Activated CD4-positive, CD25-positive, alpha-beta regulatory T cell treated with anti-CD3 and anti-CD28 coated beads, Interleukin-2, amount 50 U/mL, for 24 hours (primary cell): ENCODE results near the gene AAMDC.

Source experiments
- ATAC-seq, 2 donors: fragments of 150-1000 bp; cut with Tn5 transposase; one replicate each; pipeline ENCODE4 v1.10.0; 2021; ENCODE audit warnings: mild to moderate bottlenecking in 1 of 2, moderate library complexity in 1 of 2

Gene AAMDC

GRCh38 chr11:77820565-77821348, at the start of gene AAMDC, which contains the start of gene RSF1:
TSS of gene AAMDC (plus strand) at chr11:77821144. CDS start at chr11:77842497, 21,353 bp downstream.
TSS of gene RSF1 (minus strand) at chr11:77820722. CDS start at chr11:77820714, 8 bp downstream.
- peak; percentile 90 to 92 for ATAC-seq

GRCh38 chr11:77775936-77776335, 45.0 kb upstream of the AAMDC start:
- no peak for ATAC-seq

GRCh38 chr11:77776455-77776854, 44.5 kb upstream of the AAMDC start:
- ATAC-seq: peak in 1 of 2 donors; percentile 38

GRCh38 chr11:77778118-77778517, 42.8 kb upstream of the AAMDC start:
- ATAC-seq: no peak

- ATAC-seq: no peak
These were observed 42.4 kb upstream of the AAMDC start for GRCh38 chr11:77778549-77778948.

- ATAC-seq: no peak
These were observed 41.0 kb upstream of the AAMDC start for GRCh38 chr11:77779935-77780334.

- ATAC-seq: no peak
These were observed 37.9 kb upstream of the AAMDC start for GRCh38 chr11:77783025-77783424.

- no peak for ATAC-seq
These were observed 36.4 kb upstream of the AAMDC start for GRCh38 chr11:77784572-77784971.

GRCh38 chr11:77789061-77789730, 31.7 kb upstream of the AAMDC start:
- no peak for ATAC-seq

- no peak for ATAC-seq
These were observed 31.0 kb upstream of the AAMDC start for GRCh38 chr11:77789731-77790476.

GRCh38 chr11:77791301-77791700, 29.6 kb upstream of the AAMDC start:
- no peak for ATAC-seq

GRCh38 chr11:77793972-77794371, 27.0 kb upstream of the AAMDC start:
- ATAC-seq: no peak

GRCh38 chr11:77799338-77799737, 21.6 kb upstream of the AAMDC start:
- no peak for ATAC-seq

- ATAC-seq: no peak
These were observed 20.5 kb upstream of the AAMDC start for GRCh38 chr11:77800449-77800848.

- no peak for ATAC-seq
These were observed 19.5 kb upstream of the AAMDC start for GRCh38 chr11:77801477-77801876.

GRCh38 chr11:77806415-77806814, 14.5 kb upstream of the AAMDC start:
- ATAC-seq: no peak

- no peak for ATAC-seq
These were observed 14.0 kb upstream of the AAMDC start for GRCh38 chr11:77806993-77807392.

GRCh38 chr11:77813256-77813655, 7.7 kb upstream of the AAMDC start:
- ATAC-seq: no peak

GRCh38 chr11:77814848-77815247, 6.1 kb upstream of the AAMDC start:
- no peak for ATAC-seq

GRCh38 chr11:77815459-77815858, 5.5 kb upstream of the AAMDC start:
- no peak for ATAC-seq

- ATAC-seq: peak; percentile 65 to 72
These were observed 1.5 kb upstream of the AAMDC start for GRCh38 chr11:77819411-77819920.

- peak; percentile 1 to 2 for ATAC-seq
These were observed 901 bp upstream of the AAMDC start for GRCh38 chr11:77819921-77820564.
